ENCODE results near the gene TRNP1. TPM values are rescaled to one million over a fixed set of nuclear protein-coding genes. Genes with fewer than 3 reads are reported as not detected.

TRNP1 gene
- total RNA-seq, 2 experiments from 2014 or later: 0.16 to 0.38 TPM

GRCh38 chr1:26971590-26971989 is 21.9 kb upstream of the TRNP1 start:
- no peak for TF ChIP-seq CTCF (IDR thresholded peaks at IDR 0.05)
- ATAC-seq: no peak
- Mint-ChIP-seq H3K4me1 (ENCODE audit: low read depth) (no peaks in the 10 kb centered on the region), H3K4me3 (no peak overlapping the region), H3K9me3 (no peaks in the 10 kb centered on the region), H3K27ac (no peak overlapping the region), H3K27me3 (peaks cover 6% of the 10 kb centered on the region), H3K36me3 (ENCODE audit: low read depth) (no peaks in the 10 kb centered on the region)
- intact Hi-C loops (cut with micrococcal nuclease): no loop called here
- ChIA-PET CTCF (no interaction called here), POLR2A (no interaction called here)
- no peak for DNase-seq

GRCh38 chr1:26972390-26972789 is 21.1 kb upstream of the TRNP1 start:
- ChIA-PET POLR2A (no interaction called here), CTCF (no interaction called here)
- intact Hi-C loops (cut with micrococcal nuclease): no loop called here
- no peak for ATAC-seq
- Mint-ChIP-seq H3K27me3 (peaks cover 4% of the 10 kb centered on the region), H3K4me3 (no peak overlapping the region), H3K36me3 (ENCODE audit: low read depth) (no peaks in the 10 kb centered on the region), H3K4me1 (ENCODE audit: low read depth) (no peaks in the 10 kb centered on the region), H3K9me3 (no peaks in the 10 kb centered on the region), H3K27ac (no peak overlapping the region)
- no peak for DNase-seq
- no peak for TF ChIP-seq CTCF (IDR thresholded peaks at IDR 0.05)

- H3K4me1 Mint-ChIP-seq (ENCODE audit: low read depth): no peaks in the 10 kb centered on the region
- no peak overlapping the region for H3K27ac Mint-ChIP-seq
- ChIA-PET POLR2A (interaction anchor here (0.7 to 1.1 kb wide), 2 partner anchors 10 to 83 kb away, joined by 3 read pairs; partner anchors contain the start of gene GPN2), CTCF (interaction anchor here (1.1 kb wide), 1 partner anchor 73 kb away, joined by 4 read pairs; no protein-coding TSS in a partner anchor)
- intact Hi-C loops (cut with micrococcal nuclease): no loop called here
- no peak overlapping the region for H3K4me3 Mint-ChIP-seq
- no peaks in the 10 kb centered on the region for H3K9me3 Mint-ChIP-seq
- TF ChIP-seq CTCF (IDR thresholded peaks at IDR 0.05): no peak
- peaks cover 4% of the 10 kb centered on the region for H3K27me3 Mint-ChIP-seq
- H3K36me3 Mint-ChIP-seq (ENCODE audit: low read depth): no peaks in the 10 kb centered on the region
- no peak for DNase-seq
- no peak for ATAC-seq
Measured at GRCh38 chr1:26972821-26973220, 20.7 kb upstream of the TRNP1 start.

GRCh38 chr1:26976621-26977510 is 16.6 kb upstream of the TRNP1 start:
- Mint-ChIP-seq H3K4me1 (ENCODE audit: low read depth) (no peaks in the 10 kb centered on the region), H3K36me3 (ENCODE audit: low read depth) (no peaks in the 10 kb centered on the region), H3K27me3 (peaks cover 7% of the 10 kb centered on the region), H3K27ac (no peak overlapping the region), H3K9me3 (no peaks in the 10 kb centered on the region), H3K4me3 (no peak overlapping the region)
- ATAC-seq (no peak), DNase-seq (no peak)
- CTCF ChIA-PET: interaction anchor here (1.3 kb wide), 1 partner anchor 20 kb away, joined by 3 read pairs; no protein-coding TSS in a partner anchor
- TF ChIP-seq CTCF (IDR thresholded peaks at IDR 0.05): no peak
- intact Hi-C loops (cut with micrococcal nuclease): no loop called here
- POLR2A ChIA-PET: no interaction called here

- no peaks in the 10 kb centered on the region for H3K36me3 Mint-ChIP-seq (ENCODE audit: low read depth)
- DNase-seq: no peak
Measured at GRCh38 chr1:26978901-26979300, 14.6 kb upstream of the TRNP1 start.

More at GRCh38 chr1:26978901-26979300, 14.6 kb upstream of the TRNP1 start:
- POLR2A ChIA-PET: no interaction called here
- no peak overlapping the region for H3K27ac Mint-ChIP-seq
- no peak for TF ChIP-seq CTCF (IDR thresholded peaks at IDR 0.05)
- no peak overlapping the region for H3K4me3 Mint-ChIP-seq
- peaks cover under 1% of the 10 kb centered on the region for H3K4me1 Mint-ChIP-seq (ENCODE audit: low read depth)
- intact Hi-C loops (cut with micrococcal nuclease): no loop called here
- peaks cover 12% of the 10 kb centered on the region for H3K27me3 Mint-ChIP-seq
- CTCF ChIA-PET: interaction anchor here (1.0 kb wide), 1 partner anchor 19 kb away, joined by 4 read pairs; no protein-coding TSS in a partner anchor
- H3K9me3 Mint-ChIP-seq: no peaks in the 10 kb centered on the region
- no peak for ATAC-seq
